Tibial nerve (tissue), 4 donors: ENCODE data around the gene DOP1B.
"Not testable (repeated sequence)": the region's sequence is repeated elsewhere in the genome, so short reads cannot be mapped to it uniquely, and the experiment has no call there.

Source experiments
- EP300 ChIP-seq, 2 donors: sonication (generic); formaldehyde crosslinking; IDR thresholded peaks; one replicate each; pipeline ENCODE4 v1.6.1; 2017; ENCODE audit warnings: antibody characterized with exemption in 2 of 2, mild to moderate bottlenecking in 1 of 2
- POLR2A ChIP-seq, 2 donors: fragments of 450-650 bp; IDR thresholded peaks; one replicate each; pipeline ENCODE4 v1.6.1; 2017; ENCODE audit warnings: antibody characterized with exemption in 2 of 2, mild to moderate bottlenecking in 2 of 2, moderate library complexity in 2 of 2
- TF ChIP-seq, protein P1 (sequence below), 5 experiments: fragments of 200-600 bp in 3 of 5; fragments of 450-650 bp in 2 of 5; sonication (generic) in 3 of 5; IDR thresholded peaks; one replicate each; pipeline ENCODE4 v1.5.1; 2016 to 2019; ENCODE audit warnings: antibody characterized with exemption in 5 of 5, mild to moderate bottlenecking in 3 of 5, moderate library complexity in 2 of 5

DNA sequence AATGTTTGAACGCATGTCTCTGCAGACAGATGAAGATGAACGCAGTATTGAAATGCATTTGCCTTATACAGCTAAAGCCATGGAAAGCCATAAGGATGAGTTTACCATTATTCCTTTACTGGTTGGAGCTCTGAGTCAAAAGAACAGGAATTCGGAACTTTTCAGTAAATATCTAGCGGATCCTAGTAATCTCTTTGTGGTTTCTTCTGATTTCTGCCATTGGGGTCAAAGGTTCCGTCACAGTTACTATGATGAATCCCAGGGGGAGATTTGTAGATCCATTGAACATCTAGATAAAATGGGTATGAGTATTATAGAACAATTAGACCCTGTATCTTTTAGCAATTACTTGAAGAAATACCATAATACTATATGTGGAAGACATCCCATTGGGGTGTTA is 25.8 kb upstream of the DOP1B start:
- TF ChIP-seq, protein P1, sequence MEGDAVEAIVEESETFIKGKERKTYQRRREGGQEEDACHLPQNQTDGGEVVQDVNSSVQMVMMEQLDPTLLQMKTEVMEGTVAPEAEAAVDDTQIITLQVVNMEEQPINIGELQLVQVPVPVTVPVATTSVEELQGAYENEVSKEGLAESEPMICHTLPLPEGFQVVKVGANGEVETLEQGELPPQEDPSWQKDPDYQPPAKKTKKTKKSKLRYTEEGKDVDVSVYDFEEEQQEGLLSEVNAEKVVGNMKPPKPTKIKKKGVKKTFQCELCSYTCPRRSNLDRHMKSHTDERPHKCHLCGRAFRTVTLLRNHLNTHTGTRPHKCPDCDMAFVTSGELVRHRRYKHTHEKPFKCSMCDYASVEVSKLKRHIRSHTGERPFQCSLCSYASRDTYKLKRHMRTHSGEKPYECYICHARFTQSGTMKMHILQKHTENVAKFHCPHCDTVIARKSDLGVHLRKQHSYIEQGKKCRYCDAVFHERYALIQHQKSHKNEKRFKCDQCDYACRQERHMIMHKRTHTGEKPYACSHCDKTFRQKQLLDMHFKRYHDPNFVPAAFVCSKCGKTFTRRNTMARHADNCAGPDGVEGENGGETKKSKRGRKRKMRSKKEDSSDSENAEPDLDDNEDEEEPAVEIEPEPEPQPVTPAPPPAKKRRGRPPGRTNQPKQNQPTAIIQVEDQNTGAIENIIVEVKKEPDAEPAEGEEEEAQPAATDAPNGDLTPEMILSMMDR (IDR thresholded peaks at IDR 0.05), result not testable (repeated sequence)
- TF ChIP-seq POLR2A, EP300 (IDR thresholded peaks at IDR 0.05): not testable (repeated sequence)
